SU-DHL-6 (cell line): ENCODE data around the gene ASXL1.

Source experiments
- H2AFZ ChIP-seq: fragments of 200-600 bp; sonication (generic); 2 replicates; pipeline ENCODE4 v1.6.1; 2014; ENCODE audit warnings: low read depth, mild to moderate bottlenecking, moderate library complexity, mixed read lengths, antibody characterized with exemption, low read length; ENCODE audit not compliant: severe bottlenecking
- H3F3A ChIP-seq: fragments of 200-600 bp; shearing (Covaris generic); 2 replicates; pipeline ENCODE4 v1.6.0; 2016; ENCODE audit warnings: antibody characterized with exemption, mild to moderate bottlenecking; ENCODE audit not compliant: insufficient read depth
- H3K27ac ChIP-seq: fragments of 200-600 bp; sonication (generic); 2 replicates; pipeline ENCODE4 v1.5.1; 2016; ENCODE audit warnings: low read depth, mild to moderate bottlenecking, low read length, moderate library complexity, mixed read lengths
- H3K27me3 ChIP-seq: fragments of 200-600 bp; sonication (generic), shearing (Covaris generic); 2 replicates; pipeline ENCODE4 v1.6.0; 2014; ENCODE audit warnings: mild to moderate bottlenecking, low read length
- H3K36me3 ChIP-seq: fragments of 200-600 bp; sonication (generic); 2 replicates; pipeline ENCODE4 v1.6.1; 2014; ENCODE audit warnings: mild to moderate bottlenecking, low read length, mixed read lengths
- H3K4me2 ChIP-seq: fragments of 300-600, 200-600 bp; shearing (Covaris generic), sonication (generic); 2 replicates; pipeline ENCODE4 v1.6.0; 2014; ENCODE audit warnings: low read length, low read depth, mild to moderate bottlenecking; ENCODE audit not compliant: poor library complexity, severe bottlenecking
- H3K4me3 ChIP-seq: fragments of 200-600 bp; sonication (generic); 2 replicates; pipeline ENCODE4 v1.5.1; 2014; ENCODE audit warnings: antibody characterized with exemption, low read length, mild to moderate bottlenecking, mixed read lengths; ENCODE audit not compliant: insufficient read depth, poor library complexity, severe bottlenecking
- H3K79me2 ChIP-seq: fragments of 200-600 bp; sonication (generic); 2 replicates; pipeline ENCODE4 v1.6.1; 2014; ENCODE audit warnings: mild to moderate bottlenecking, low read length, moderate library complexity; ENCODE audit not compliant: insufficient read depth
- H3K9ac ChIP-seq: fragments of 200-600 bp; sonication (generic); 2 replicates; pipeline ENCODE4 v1.7.0; 2014; ENCODE audit warnings: mild to moderate bottlenecking, low read length
- H3K9me2 ChIP-seq: fragments of 200-600 bp; sonication (generic); replicated peaks from 2 replicates; pipeline ENCODE4 v1.6.1; 2014; ENCODE audit warnings: low read length; ENCODE audit not compliant: insufficient read depth
- H3K9me3 ChIP-seq: fragments of 200-600 bp; sonication (generic); 2 replicates; pipeline ENCODE4 v1.6.1; 2014; ENCODE audit warnings: low read length, mixed read lengths; ENCODE audit not compliant: insufficient read depth
- H4K20me1 ChIP-seq: fragments of 200-600 bp; sonication (generic); 2 replicates; pipeline ENCODE4 v1.6.1; 2014; ENCODE audit warnings: low read depth, mild to moderate bottlenecking, antibody characterized with exemption, low read length, moderate library complexity, mixed read lengths
- EZH2phosphoT487 ChIP-seq: fragments of 200-600 bp; sonication (generic), shearing (Covaris generic); conservative IDR thresholded peaks from 2 replicates; pipeline ENCODE4 v1.6.1; 2018; ENCODE audit warnings: mild to moderate bottlenecking, antibody characterized with exemption, low read length, moderate library complexity, mixed read lengths
- TF ChIP-seq, protein P1 (sequence below): fragments of 200-600 bp; sonication (generic); IDR thresholded peaks from one replicate; pipeline ENCODE4 v1.5.1; 2017; ENCODE audit warnings: antibody characterized with exemption, mild to moderate bottlenecking, low read length, moderate library complexity; ENCODE audit not compliant: insufficient read depth, poor library complexity, severe bottlenecking

The ASXL1 gene

DNA sequence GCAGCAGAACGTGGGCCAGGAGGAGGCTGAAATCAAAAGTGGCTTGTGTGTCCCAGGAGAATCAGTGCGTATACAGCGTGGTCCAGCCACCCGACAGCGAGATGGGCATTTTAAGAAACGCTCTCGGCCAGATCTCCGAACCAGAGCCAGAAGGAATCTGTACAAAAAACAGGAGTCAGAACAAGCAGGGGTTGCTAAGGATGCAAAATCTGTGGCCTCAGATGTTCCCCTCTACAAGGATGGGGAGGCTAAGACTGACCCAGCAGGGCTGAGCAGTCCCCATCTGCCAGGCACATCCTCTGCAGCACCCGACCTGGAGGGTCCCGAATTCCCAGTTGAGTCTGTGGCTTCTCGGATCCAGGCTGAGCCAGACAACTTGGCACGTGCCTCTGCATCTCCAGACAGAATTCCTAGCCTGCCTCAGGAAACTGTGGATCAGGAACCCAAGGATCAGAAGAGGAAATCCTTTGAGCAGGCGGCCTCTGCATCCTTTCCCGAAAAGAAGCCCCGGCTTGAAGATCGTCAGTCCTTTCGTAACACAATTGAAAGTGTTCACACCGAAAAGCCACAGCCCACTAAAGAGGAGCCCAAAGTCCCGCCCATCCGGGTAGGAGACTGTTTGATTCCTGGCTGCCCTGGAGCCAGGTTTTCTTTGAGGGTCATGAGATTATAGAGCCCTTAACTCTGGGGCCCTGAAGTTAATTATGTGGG, 75.3 kb downstream of the ASXL1 start:
- no peaks in the 10 kb centered on the region for H3K9me3 ChIP-seq
- no peak overlapping the region for H3K9ac ChIP-seq
- no peak overlapping the region for H2AFZ ChIP-seq
- no peaks in the 10 kb centered on the region for H3F3A ChIP-seq
- no peaks in the 10 kb centered on the region for H3K79me2 ChIP-seq
- H3K27ac ChIP-seq, result no peak overlapping the region
- H3K27me3 ChIP-seq, result no peaks in the 10 kb centered on the region
- TF ChIP-seq, protein P1, sequence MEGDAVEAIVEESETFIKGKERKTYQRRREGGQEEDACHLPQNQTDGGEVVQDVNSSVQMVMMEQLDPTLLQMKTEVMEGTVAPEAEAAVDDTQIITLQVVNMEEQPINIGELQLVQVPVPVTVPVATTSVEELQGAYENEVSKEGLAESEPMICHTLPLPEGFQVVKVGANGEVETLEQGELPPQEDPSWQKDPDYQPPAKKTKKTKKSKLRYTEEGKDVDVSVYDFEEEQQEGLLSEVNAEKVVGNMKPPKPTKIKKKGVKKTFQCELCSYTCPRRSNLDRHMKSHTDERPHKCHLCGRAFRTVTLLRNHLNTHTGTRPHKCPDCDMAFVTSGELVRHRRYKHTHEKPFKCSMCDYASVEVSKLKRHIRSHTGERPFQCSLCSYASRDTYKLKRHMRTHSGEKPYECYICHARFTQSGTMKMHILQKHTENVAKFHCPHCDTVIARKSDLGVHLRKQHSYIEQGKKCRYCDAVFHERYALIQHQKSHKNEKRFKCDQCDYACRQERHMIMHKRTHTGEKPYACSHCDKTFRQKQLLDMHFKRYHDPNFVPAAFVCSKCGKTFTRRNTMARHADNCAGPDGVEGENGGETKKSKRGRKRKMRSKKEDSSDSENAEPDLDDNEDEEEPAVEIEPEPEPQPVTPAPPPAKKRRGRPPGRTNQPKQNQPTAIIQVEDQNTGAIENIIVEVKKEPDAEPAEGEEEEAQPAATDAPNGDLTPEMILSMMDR, result no peak
- TF ChIP-seq EZH2phosphoT487, result no peak
- no peak overlapping the region for H3K4me3 ChIP-seq
- peaks cover 20% of the 10 kb centered on the region; the same call in 1 of the 2 replicates for H3K36me3 ChIP-seq
- no peak overlapping the region for H3K4me2 ChIP-seq
- H4K20me1 ChIP-seq, result no peaks in the 10 kb centered on the region
- H3K9me2 ChIP-seq, result no peaks in the 10 kb centered on the region

DNA sequence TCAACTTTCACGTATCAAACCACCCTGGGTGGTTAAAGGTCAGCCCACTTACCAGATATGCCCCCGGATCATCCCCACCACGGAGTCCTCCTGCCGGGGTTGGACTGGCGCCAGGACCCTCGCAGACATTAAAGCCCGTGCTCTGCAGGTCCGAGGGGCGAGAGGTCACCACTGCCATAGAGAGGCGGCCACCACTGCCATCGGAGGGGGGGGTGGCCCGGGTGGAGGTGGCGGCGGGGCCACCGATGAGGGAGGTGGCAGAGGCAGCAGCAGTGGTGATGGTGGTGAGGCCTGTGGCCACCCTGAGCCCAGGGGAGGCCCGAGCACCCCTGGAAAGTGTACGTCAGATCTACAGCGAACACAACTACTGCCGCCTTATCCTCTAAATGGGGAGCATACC, 76.3 kb downstream of the ASXL1 start:
- no peaks in the 10 kb centered on the region for H3K9me3 ChIP-seq
- H4K20me1 ChIP-seq, result no peaks in the 10 kb centered on the region
- no peak overlapping the region for H3K4me3 ChIP-seq
- H3K4me2 ChIP-seq, result no peak overlapping the region
- H3F3A ChIP-seq, result no peaks in the 10 kb centered on the region
- no peak overlapping the region for H2AFZ ChIP-seq
- H3K36me3 ChIP-seq, result peaks cover 16% of the 10 kb centered on the region; the same call in 1 of the 2 replicates
- no peaks in the 10 kb centered on the region for H3K79me2 ChIP-seq
- H3K27ac ChIP-seq, result no peak overlapping the region
- no peak overlapping the region for H3K9ac ChIP-seq
- no peaks in the 10 kb centered on the region for H3K27me3 ChIP-seq
- H3K9me2 ChIP-seq, result no peaks in the 10 kb centered on the region
- TF ChIP-seq EZH2phosphoT487, result no peak
- TF ChIP-seq, protein P1, result no peak

DNA sequence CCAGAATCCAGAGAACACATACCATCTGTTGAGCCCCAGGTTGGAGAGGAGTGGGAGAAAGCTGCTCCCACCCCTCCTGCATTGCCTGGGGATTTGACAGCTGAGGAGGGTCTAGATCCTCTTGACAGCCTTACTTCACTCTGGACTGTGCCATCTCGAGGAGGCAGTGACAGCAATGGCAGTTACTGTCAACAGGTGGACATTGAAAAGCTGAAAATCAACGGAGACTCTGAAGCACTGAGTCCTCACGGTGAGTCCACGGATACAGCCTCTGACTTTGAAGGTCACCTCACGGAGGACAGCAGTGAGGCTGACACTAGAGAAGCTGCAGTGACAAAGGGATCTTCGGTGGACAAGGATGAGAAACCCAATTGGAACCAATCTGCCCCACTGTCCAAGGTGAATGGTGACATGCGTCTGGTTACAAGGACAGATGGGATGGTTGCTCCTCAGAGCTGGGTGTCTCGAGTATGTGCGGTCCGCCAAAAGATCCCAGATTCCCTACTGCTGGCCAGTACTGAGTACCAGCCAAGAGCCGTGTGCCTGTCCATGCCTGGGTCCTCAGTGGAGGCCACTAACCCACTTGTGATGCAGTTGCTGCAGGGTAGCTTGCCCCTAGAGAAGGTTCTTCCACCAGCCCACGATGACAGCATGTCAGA, 77.4 kb downstream of the ASXL1 start:
- no peaks in the 10 kb centered on the region for H3K79me2 ChIP-seq
- H3K9me3 ChIP-seq, result no peaks in the 10 kb centered on the region
- TF ChIP-seq, protein P1, result no peak
- no peak for TF ChIP-seq EZH2phosphoT487
- no peaks in the 10 kb centered on the region for H3F3A ChIP-seq
- H3K36me3 ChIP-seq, result peaks cover 16% of the 10 kb centered on the region; the same call in 1 of the 2 replicates
- H3K27ac ChIP-seq, result no peak overlapping the region
- no peak overlapping the region for H3K4me3 ChIP-seq
- no peak overlapping the region for H3K9ac ChIP-seq
- H3K27me3 ChIP-seq, result no peaks in the 10 kb centered on the region
- H3K4me2 ChIP-seq, result no peak overlapping the region
- no peaks in the 10 kb centered on the region for H3K9me2 ChIP-seq
- H4K20me1 ChIP-seq, result no peaks in the 10 kb centered on the region
- H2AFZ ChIP-seq, result no peak overlapping the region
